Measurements from ENCODE around the gene ST3GAL3. TPM values are rescaled to one million over a fixed set of nuclear protein-coding genes. Genes with fewer than 3 reads are reported as not detected.

The ST3GAL3 gene
- total RNA-seq, 1 experiment from 2014 or later: 8.3 TPM

DNA sequence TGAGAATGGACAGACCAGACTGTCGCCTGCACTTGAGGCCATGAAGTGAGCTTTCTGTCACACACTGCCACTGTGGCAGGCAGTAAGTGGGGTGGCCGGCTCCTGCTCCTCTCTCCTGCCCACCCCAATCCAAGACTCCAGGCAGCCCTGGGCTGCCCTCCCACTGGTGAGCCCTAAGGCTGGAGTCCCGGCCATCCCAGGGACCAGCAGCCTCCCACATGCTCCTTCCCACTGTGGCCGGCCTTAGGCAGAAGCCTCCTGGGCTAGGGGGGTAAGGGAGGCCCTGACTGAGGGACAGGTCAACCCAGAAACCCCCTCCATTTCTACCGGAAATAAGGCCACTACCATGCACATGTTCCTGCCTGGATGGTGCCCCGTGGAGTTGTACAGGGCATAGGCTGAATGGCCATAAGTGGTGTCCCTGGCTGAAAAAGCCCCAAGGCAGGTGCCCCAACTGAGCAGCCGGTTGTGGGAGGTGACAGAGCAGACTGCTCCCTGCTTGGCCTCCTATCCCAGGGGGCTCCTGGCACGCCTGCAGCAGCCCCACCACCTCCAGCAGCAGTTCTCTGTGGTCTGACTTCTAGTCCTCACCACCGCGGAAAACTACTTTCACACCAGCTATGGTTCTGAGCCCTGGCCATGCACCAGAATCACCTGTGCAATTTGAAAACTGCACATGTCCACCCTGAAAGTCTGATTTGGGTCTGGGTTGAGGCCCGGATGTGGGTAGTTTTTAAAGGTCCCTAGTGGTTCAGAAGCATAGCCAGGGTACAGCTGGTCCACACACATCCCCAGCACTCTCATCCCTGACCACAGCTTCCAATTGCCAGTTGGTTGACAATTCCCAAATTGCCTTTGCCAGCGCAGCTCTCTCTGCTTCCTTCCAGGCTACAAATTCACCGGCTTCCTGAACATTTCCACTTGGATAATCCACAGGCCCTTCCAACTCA lies 224.7 kb downstream of the ST3GAL3 start:
- Histone ChIP-seq H3K9me3 (ENCODE audit: control insufficient read depth, low read depth, low read length) (no peaks in the 10 kb centered on the region), H3K79me1 (ENCODE audit: insufficient read depth, low read depth, low read length, poor library complexity, severe bottlenecking) (no peaks in the 10 kb centered on the region), H4K5ac (ENCODE audit: insufficient read length, low read depth, low read length) (no peak overlapping the region), H3K79me2 (ENCODE audit: insufficient read depth, low read length) (no peaks in the 10 kb centered on the region), H2BK20ac (ENCODE audit: low read depth, low read length, poor library complexity, severe bottlenecking) (no peak overlapping the region), H3K23ac (ENCODE audit: insufficient read length, low read depth, low read length) (no peak overlapping the region), H3T11ph (ENCODE audit: low read length) (no peak overlapping the region), H3K27ac (ENCODE audit: insufficient read length, low read depth, low read length) (no peak overlapping the region), H3K18ac (ENCODE audit: insufficient read length, low read depth, low read length) (no peak overlapping the region), H4K91ac (ENCODE audit: insufficient read length, low read depth, low read length) (no peak overlapping the region), H2BK120ac (ENCODE audit: low read depth, low read length, poor library complexity, severe bottlenecking) (no peak overlapping the region), H2AFZ (ENCODE audit: low read length) (no peak overlapping the region), H3K4me2 (ENCODE audit: insufficient read depth, insufficient read length, low read length) (no peak overlapping the region), H2BK12ac (ENCODE audit: insufficient read length, low read depth, low read length) (no peak overlapping the region), H3K56ac (ENCODE audit: insufficient read length, low read depth, low read length) (no peak overlapping the region), H2AK5ac (ENCODE audit: insufficient read length, low read length) (no peak overlapping the region), H2BK5ac (ENCODE audit: insufficient read length, low read length) (no peak overlapping the region), H4K20me1 (ENCODE audit: control insufficient read depth, insufficient read depth, insufficient read length) (no peaks in the 10 kb centered on the region), H3K23me2 (ENCODE audit: insufficient read length, low read depth, low read length, poor library complexity, severe bottlenecking) (peaks cover 21% of the 10 kb centered on the region), H3K9ac (ENCODE audit: extremely low read depth, insufficient read length, low read length) (no peak overlapping the region), H3K4me1 (ENCODE audit: insufficient read depth, low read length) (peaks cover 6% of the 10 kb centered on the region; the same call in 1 of the 2 replicates), H3K27me3 (ENCODE audit: insufficient read depth, low read length) (no peaks in the 10 kb centered on the region), H2BK15ac (ENCODE audit: low read depth, low read length) (no peak overlapping the region), H3K14ac (ENCODE audit: insufficient read depth, low read length) (no peak overlapping the region), H4K8ac (replicated peaks; ENCODE audit: insufficient read length, low read depth, low read length) (no peak overlapping the region), H3K4ac (ENCODE audit: low read depth, low read length) (no peak overlapping the region)
- H3K36me3 Mint-ChIP-seq (ENCODE audit: insufficient read depth in 1 of 3, low read depth in 3 of 3): peaks cover 0 to under 1% (median 0%) of the 10 kb centered on the region in 3 experiments; a peak in 1 of 7 replicates
- H3K4me1 Mint-ChIP-seq: peaks cover 34 to 44% of the 10 kb centered on the region in 2 experiments
- peaks cover 15% of the 10 kb centered on the region for H3K27me3 Mint-ChIP-seq (ENCODE audit: low read depth)
- no peak for DNase-seq
- WGBS (ENCODE audit: extremely low coverage, insufficient read length, low lambda C conversion rate): no CpG with 5 or more reads among the region's 13 CpGs
- peak overlapping the region; percentile 3 to 88; a peak in 4 of 5 replicates for H3K4me3 Mint-ChIP-seq
- no peak overlapping the region; a peak in 1 of 7 replicates for H3K27ac Mint-ChIP-seq
- TF ChIP-seq, protein P1, sequence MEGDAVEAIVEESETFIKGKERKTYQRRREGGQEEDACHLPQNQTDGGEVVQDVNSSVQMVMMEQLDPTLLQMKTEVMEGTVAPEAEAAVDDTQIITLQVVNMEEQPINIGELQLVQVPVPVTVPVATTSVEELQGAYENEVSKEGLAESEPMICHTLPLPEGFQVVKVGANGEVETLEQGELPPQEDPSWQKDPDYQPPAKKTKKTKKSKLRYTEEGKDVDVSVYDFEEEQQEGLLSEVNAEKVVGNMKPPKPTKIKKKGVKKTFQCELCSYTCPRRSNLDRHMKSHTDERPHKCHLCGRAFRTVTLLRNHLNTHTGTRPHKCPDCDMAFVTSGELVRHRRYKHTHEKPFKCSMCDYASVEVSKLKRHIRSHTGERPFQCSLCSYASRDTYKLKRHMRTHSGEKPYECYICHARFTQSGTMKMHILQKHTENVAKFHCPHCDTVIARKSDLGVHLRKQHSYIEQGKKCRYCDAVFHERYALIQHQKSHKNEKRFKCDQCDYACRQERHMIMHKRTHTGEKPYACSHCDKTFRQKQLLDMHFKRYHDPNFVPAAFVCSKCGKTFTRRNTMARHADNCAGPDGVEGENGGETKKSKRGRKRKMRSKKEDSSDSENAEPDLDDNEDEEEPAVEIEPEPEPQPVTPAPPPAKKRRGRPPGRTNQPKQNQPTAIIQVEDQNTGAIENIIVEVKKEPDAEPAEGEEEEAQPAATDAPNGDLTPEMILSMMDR (conservative IDR thresholded peaks at IDR 0.05): no peak
- H3K9me3 Mint-ChIP-seq: no peaks in the 10 kb centered on the region
